HG03039 (cell line): ENCODE data around the gene KIAA1755.
"Not testable (repeated sequence)": the region's sequence is repeated elsewhere in the genome, so short reads cannot be mapped to it uniquely, and the experiment has no call there.

ENCODE experiments used
- ATAC-seq: cut with Tn5 transposase; IDR thresholded peaks from one replicate; pipeline ENCODE4 v1.9.1; 2021; ENCODE audit warnings: mild to moderate bottlenecking, moderate library complexity; ENCODE audit not compliant: unreplicated experiment

Gene KIAA1755

DNA sequence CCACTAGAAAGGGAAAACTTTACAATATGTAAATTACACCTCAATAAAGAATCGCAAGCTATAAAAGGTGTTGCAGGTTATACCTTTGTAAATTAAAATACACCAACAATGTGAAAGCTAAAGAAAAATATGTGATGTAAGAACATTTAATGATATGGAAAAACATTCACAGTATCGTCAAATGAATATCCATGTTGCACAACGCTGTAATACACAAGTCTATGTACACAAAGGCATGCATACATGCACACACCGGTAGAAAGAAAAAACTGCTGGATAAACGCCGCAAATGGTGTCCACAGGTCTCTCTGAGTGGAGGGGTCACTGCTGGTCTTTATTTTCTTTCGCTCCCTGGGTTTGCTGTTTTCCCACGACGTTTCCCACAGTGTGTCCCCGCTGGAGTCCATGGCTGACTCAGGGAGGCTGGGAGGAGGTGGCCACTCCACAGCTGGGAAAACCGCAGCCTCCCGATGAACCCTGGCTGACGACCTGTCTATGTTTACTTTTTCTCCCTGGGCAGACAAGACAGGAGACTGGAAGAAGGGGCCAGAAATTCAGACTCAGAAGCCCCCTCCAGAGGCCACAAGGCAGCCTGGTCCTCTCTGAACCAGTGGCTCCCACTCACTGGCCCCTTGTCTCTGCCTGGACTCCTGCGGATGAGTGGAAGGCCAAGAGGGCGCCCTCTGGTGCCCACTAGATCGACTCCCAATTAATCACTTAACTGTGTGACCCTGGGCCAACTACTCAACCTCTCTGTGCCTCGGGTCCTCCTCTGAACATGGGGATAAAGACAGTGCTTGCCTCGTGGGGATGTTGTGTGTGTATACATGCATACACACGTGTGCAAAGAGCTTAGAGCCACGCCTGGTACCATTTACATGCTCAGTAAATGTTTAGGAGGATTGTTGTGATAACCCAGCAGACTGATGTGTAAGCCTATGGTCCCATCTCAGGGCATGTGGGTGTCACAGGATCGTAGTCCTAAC, 30.6 kb upstream of the KIAA1755 start:
- ATAC-seq, result no peak

- ATAC-seq, result no peak
Measured at GRCh38 chr20:38286586-38287531, 26.3 kb upstream of the KIAA1755 start.

DNA sequence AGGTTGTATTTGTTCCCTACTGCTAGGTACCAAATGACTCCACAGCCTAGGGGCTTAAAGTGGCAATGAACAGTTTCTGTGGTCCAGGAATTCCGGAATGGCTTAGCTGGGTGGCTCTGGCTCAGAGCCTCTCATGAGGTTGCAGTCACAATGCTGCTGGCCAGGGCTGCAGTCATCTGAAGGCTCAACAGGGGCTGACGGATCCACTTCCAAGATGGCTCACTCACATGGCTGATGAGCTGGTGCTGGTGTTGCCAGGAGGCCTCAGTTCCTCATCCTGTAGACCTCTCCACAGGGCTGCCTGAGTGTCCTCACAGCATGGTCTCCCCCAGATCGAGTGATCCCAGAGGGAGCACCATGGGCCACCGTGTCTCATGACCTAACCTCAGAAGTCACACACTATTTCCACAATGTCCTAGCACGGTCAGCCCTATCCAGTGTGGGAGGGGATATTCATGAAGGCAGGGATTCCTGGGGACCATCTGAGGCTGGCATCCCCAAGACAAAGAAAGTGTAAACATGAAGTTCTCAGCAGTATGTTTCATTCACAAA, 24.4 kb upstream of the KIAA1755 start:
- no peak for ATAC-seq

- not testable (repeated sequence) for ATAC-seq
Measured at GRCh38 chr20:38284066-38284650, 23.6 kb upstream of the KIAA1755 start.

- ATAC-seq, result no peak
Measured at GRCh38 chr20:38283236-38283635, 22.7 kb upstream of the KIAA1755 start.

DNA sequence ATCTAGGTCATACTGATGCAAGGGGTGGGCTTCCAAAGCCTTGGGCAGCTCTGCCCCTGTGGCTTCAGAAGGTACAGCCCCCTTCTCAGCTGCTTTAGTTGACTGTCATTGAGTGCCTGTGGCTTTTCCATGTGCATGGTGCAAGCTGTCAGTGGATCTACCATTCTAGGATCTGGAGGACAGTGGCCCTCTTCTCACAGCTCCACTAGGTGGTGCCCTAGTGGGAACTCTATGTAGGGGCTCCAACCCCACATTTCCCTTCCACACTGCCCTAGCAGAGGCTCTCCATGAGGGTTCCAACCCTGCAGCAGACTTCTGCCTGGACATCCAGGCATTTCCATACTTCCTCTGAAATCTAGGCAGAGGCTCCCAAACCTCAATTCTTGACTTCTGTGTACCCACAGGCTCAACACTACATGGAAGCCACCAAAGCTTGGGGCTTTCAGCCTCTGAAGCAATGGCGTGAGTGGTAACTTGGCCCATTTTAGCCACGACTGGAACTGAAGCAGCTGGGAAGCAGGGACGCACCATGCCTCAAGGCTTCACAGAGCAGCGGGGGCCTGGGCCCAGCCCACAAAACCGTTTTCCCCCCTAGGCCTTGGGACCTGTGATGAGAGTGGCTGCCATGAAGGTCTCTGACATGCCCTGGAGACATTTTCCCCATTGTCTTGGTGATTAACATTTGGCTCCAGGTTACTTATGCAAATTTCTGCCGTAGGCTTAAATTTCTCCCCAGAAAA, 20.8 kb upstream of the KIAA1755 start:
- ATAC-seq, result not testable (repeated sequence)

- ATAC-seq, result no peak
Measured at GRCh38 chr20:38278763-38279162, 18.2 kb upstream of the KIAA1755 start.

- ATAC-seq, result no peak
Measured at GRCh38 chr20:38278131-38278530, 17.6 kb upstream of the KIAA1755 start.

- ATAC-seq, result no peak
Measured at GRCh38 chr20:38277691-38278090, 17.2 kb upstream of the KIAA1755 start.

- ATAC-seq, result no peak
Measured at GRCh38 chr20:38277285-38277684, 16.8 kb upstream of the KIAA1755 start.

- no peak for ATAC-seq
Measured at GRCh38 chr20:38275815-38276550, 15.4 kb upstream of the KIAA1755 start.

DNA sequence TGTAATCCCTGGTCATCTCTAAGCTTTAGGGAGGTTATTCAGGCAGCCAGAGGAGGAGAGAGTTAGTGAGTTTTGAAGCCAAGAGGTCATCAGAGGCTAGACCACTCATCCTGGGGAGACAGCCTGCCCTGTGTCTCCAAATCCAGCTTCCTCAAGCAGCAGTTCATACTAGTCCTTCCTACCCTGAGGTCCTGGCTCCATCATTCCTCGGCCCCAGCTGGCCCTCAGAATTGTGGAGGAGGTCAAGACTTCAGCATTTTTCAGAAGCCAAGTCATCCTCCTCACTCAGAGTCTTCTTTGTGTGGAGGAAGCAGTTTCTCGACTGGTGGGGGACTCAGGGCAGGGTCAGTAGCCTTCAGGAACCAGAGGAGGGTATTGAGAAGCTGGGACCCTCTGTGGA, 12.4 kb upstream of the KIAA1755 start:
- ATAC-seq, result no peak

DNA sequence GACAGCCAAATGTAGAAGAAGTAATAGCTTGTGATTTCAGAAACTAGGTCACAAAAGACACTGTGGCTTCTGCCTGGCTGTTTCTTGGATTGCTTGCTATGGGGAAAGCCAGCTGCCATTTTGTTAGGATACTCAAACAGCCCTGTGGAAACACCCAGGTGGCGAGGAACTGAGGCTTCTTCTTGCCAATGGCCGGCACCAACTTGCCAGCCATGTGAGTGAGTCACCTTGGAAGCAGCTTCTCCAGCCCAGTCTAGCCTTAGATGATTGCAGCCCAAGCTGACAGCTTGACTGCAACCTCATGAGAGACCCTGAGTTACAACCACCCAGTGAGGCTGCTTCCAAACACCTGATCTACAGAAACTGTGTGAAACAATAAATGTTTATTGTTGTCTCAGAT, 11.9 kb upstream of the KIAA1755 start:
- ATAC-seq, result no peak

- no peak for ATAC-seq
Measured at GRCh38 chr20:38271608-38272120, 11.1 kb upstream of the KIAA1755 start.

GRCh38 chr20:38270869-38271605, 10.5 kb upstream of the KIAA1755 start:
- no peak for ATAC-seq

- ATAC-seq, result no peak
Measured at GRCh38 chr20:38269715-38270114, 9.2 kb upstream of the KIAA1755 start.

GRCh38 chr20:38269040-38269439, 8.5 kb upstream of the KIAA1755 start:
- no peak for ATAC-seq

DNA sequence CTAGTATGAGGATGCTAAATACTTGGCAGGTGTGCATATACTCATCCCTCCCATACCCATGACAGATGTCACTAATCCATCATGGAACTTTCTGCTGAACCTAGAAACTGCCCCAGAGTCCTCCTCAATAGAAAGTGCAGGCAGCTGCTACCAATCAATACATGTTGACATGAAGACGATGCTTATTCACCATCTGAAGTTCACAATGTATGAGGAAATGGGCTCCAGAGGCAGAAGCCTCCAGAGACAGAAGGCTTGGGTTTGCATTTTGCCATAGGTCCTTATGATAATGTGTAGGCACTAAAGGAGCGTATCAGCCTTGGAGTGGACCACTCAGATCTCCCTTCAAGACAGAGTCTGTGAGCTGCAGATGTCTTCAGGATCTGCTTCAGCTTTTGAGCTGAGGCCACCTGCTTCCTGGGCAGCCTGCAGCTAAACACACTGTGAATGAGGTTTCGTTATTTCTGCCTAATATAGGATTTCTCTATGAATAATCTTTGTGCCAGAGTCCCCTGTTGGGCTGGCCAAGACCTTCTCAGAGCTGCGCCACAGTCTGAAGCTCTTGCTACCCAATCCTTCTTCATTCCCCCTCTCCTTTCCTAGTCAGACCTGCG, 7.5 kb upstream of the KIAA1755 start:
- ATAC-seq, result no peak
